HG03159 (cell line): ENCODE data around the gene ARRB1.

ENCODE experiments used
- ATAC-seq: cut with Tn5 transposase; IDR thresholded peaks from one replicate; pipeline ENCODE4 v1.9.1; 2021; ENCODE audit warnings: mild to moderate bottlenecking, moderate library complexity; ENCODE audit not compliant: unreplicated experiment

Gene ARRB1

GRCh38 chr11:75301601-75302345, 49.7 kb downstream of the ARRB1 start:
- no peak for ATAC-seq

- ATAC-seq: no peak
Observed at GRCh38 chr11:75301131-75301530, 50.3 kb downstream of the ARRB1 start.

GRCh38 chr11:75298976-75299260, 52.5 kb downstream of the ARRB1 start:
- ATAC-seq: no peak

- no peak for ATAC-seq
Observed at GRCh38 chr11:75298191-75298975, 53.1 kb downstream of the ARRB1 start.

GRCh38 chr11:75293903-75294302, 57.6 kb downstream of the ARRB1 start:
- no peak for ATAC-seq

- no peak for ATAC-seq
Observed at GRCh38 chr11:75292943-75293342, 58.5 kb downstream of the ARRB1 start.

GRCh38 chr11:75291741-75292140, 59.7 kb downstream of the ARRB1 start:
- no peak for ATAC-seq

GRCh38 chr11:75289919-75290318, 61.5 kb downstream of the ARRB1 start:
- no peak for ATAC-seq

GRCh38 chr11:75289511-75289760, 62.0 kb downstream of the ARRB1 start:
- ATAC-seq: no peak

- ATAC-seq: no peak
Observed at GRCh38 chr11:75287579-75287978, 63.9 kb downstream of the ARRB1 start.

- ATAC-seq: no peak
Observed at GRCh38 chr11:75286826-75287465, 64.5 kb downstream of the ARRB1 start.

- ATAC-seq: no peak
Observed at GRCh38 chr11:75285776-75286360, 65.6 kb downstream of the ARRB1 start.

GRCh38 chr11:75283391-75283931, 68.0 kb downstream of the ARRB1 start:
- ATAC-seq: no peak

- ATAC-seq: no peak
Observed at GRCh38 chr11:75281469-75282095, 69.9 kb downstream of the ARRB1 start.

GRCh38 chr11:75280770-75281468, 70.5 kb downstream of the ARRB1 start:
- ATAC-seq: no peak

- ATAC-seq: no peak
Observed at GRCh38 chr11:75280227-75280701, 71.2 kb downstream of the ARRB1 start.

- ATAC-seq: no peak
Observed at GRCh38 chr11:75279273-75279672, 72.2 kb downstream of the ARRB1 start.

- ATAC-seq: no peak
Observed at GRCh38 chr11:75277991-75278790, 73.3 kb downstream of the ARRB1 start.

- no peak for ATAC-seq
Observed at GRCh38 chr11:75277211-75277805, 74.2 kb downstream of the ARRB1 start.
